Thyroid gland (tissue), 4 donors: Measurements from ENCODE around the gene TAF13.

Source experiments
- CTCF ChIP-seq, 6 experiments: fragments of 200-600 bp in 3 of 6; fragments of 450-650 bp in 3 of 6; sonication (generic) in 3 of 6; IDR thresholded peaks; one replicate each; pipeline ENCODE4 v1.5.1; 2016 to 2019; ENCODE audit warnings: antibody characterized with exemption in 6 of 6, mild to moderate bottlenecking in 2 of 6, inconsistent platforms in 1 of 6, moderate library complexity in 1 of 6
- POLR2A ChIP-seq, 2 donors: fragments of 450-650 bp; IDR thresholded peaks; one replicate each; pipeline ENCODE4 v1.6.1; 2017; ENCODE audit warnings: antibody characterized with exemption in 2 of 2, mild to moderate bottlenecking in 2 of 2, moderate library complexity in 1 of 2

- TF ChIP-seq POLR2A (IDR thresholded peaks at IDR 0.05) (no peak), CTCF (IDR thresholded peaks at IDR 0.05) (no peak)
These were observed 16.8 kb downstream of the TAF13 start for GRCh38 chr1:109059026-109059425.
